Heart left ventricle (tissue), 16 donors: ENCODE data around the gene CRLF3. TPM values are rescaled to one million over a fixed set of nuclear protein-coding genes. Genes with fewer than 3 reads are reported as not detected.
A peak's percentile ranks its signal among the peaks of the same experiment; 100 is the strongest.
"Not testable (repeated sequence)": the region's sequence is repeated elsewhere in the genome, so short reads cannot be mapped to it uniquely, and the experiment has no call there.

Source experiments
- ATAC-seq, 4 donors: fragments of 200-7000 bp; cut with Tn5 transposase; one replicate each; pipeline ENCODE4 v1.9.1; 2020 to 2022; ENCODE audit warnings: moderate library complexity in 4 of 4, mild to moderate bottlenecking in 3 of 4, moderate number of reproducible peaks in 1 of 4
- DNase-seq, 5 donors: peaks; one replicate each; pipeline ENCODE4 v3.0.0-alpha.2; 2020
- H3K27ac ChIP-seq, 12 donors: fragments of 200-600 bp; sonication (generic) in 4 of 12; one replicate each; pipeline versions ENCODE4 v1.5.0 to v1.8.0; 2016 to 2022; ENCODE audit warnings: mild to moderate bottlenecking in 2 of 12
- H3K27me3 ChIP-seq, 9 donors: fragments of 200-600 bp; sonication (generic) in 2 of 9; one replicate each; pipeline versions ENCODE4 v1.5.1 to v1.8.0; 2016 to 2022; ENCODE audit warnings: mild to moderate bottlenecking in 3 of 9
- H3K36me3 ChIP-seq, 9 donors: fragments of 200-600 bp; sonication (generic) in 2 of 9; one replicate each; pipeline versions ENCODE4 v1.5.0 to v1.8.0; 2018 to 2022; ENCODE audit warnings: mild to moderate bottlenecking in 2 of 9
- H3K4me1 ChIP-seq, 12 donors: fragments of 200-600 bp; sonication (generic) in 4 of 12; one replicate each; pipeline versions ENCODE4 v1.5.0 to v1.8.0; 2016 to 2022; ENCODE audit warnings: mild to moderate bottlenecking in 3 of 12
- H3K4me3 ChIP-seq, 12 donors: fragments of 200-600 bp; sonication (generic) in 4 of 12; one replicate each; pipeline versions ENCODE4 v1.5.0 to v1.8.0; 2017 to 2022; ENCODE audit warnings: mild to moderate bottlenecking in 9 of 12, moderate library complexity in 4 of 12
- H3K9me3 ChIP-seq, 12 donors: fragments of 200-600 bp; sonication (generic) in 4 of 12; one replicate each; pipeline versions ENCODE4 v1.5.0 to v1.8.0; 2016 to 2022; ENCODE audit warnings: mild to moderate bottlenecking in 1 of 12
- CTCF ChIP-seq, 12 donors: fragments of 200-600 bp; sonication (generic) in 4 of 12; IDR thresholded peaks; one replicate each; pipeline versions ENCODE4 v1.5.0 to v1.8.0; 2018 to 2022; ENCODE audit warnings: antibody characterized with exemption in 12 of 12, mild to moderate bottlenecking in 5 of 12
- POLR2A ChIP-seq, 2 donors: fragments of 450-650 bp; IDR thresholded peaks; one replicate each; pipeline ENCODE4 v1.6.1; 2017; ENCODE audit warnings: antibody characterized with exemption in 2 of 2, mild to moderate bottlenecking in 2 of 2, moderate library complexity in 2 of 2
- WGBS, 4 donors: extraction: QIAGEN DNeasy Blood & Tissue Kit in 2 of 4; methylation state at CpG; one replicate each; pipeline versions ENCODE4 v1.1.5 to v1.1.7; 2013 to 2018; 5-methylcytosine and 5-hydroxymethylcytosine counted together
- intact Hi-C, 10 donors: fragments of 100-400 bp; cut with DNase I; formaldehyde crosslinking; loops; one replicate each; pipeline versions ENCODE4 v1.11.1 to v1.14.2; 2022
- polyA plus RNA-seq, 2 donors: library from polyadenylated mRNA; stranded (reverse); fragments of 200-250 nt; gene quantifications; one replicate each; pipeline ENCODE4 v1.2.3, GENCODE V29; 2013
- total RNA-seq, 9 donors: library from RNA; depleted of rRNA in 2 of 9; stranded (reverse); fragments of >200 nt in 2 of 9; fragmentation: NEBNext Ultra II Directional in 3 of 9; extraction: Animal tissue kit (Norgen Biotek cat#: 25700) in 3 of 9; gene quantifications; one replicate each; pipeline versions ENCODE4 v1.1.0 to v1.2.4, GENCODE V29; 2016 to 2023
- donor health status: ischemic (EF 13 %, LVEDD 7.1; RV severe dilation, severe dysfunction).
- donor health status: healthy with polysubstance abuse.
- donor health status: DM: no; HTN: yes; CAD: no.
- donor health status: DM: no; HTN: no; CAD: no.
- donor health status: ischemic (EF 25% LVEDD 6.9; RV normal size, moderate dysfunction).
- donor health status: ischemic (EF 25% LVEDD 5.7; RV mildly dilated, moderate dysfunction).
- donor health status: healthy.
- donor health status: DM: yes; HTN: yes; CAD: no.
- donor health status: ischemic (EF 35%, LVEDD 5.7; RV mildly dilated, moderate dysfunction).
- donor health status: nonischemic (EF 11% LVEDD 7.7; RV severe dilation, severe dysfunction).
- donor health status: DM: yes; HTN: yes; CAD: no.
- donor health status: PGD.
- donor health status: ischemic (EF 29% LVEDD 5.4; RV normal size, mild dysfunction).
- donor health status: nonischemic (EF 23%, LVEDD 6.1; RV moderate dilation, normal function).

The CRLF3 gene
- total and polyA plus RNA-seq, 11 donors = 3.0 to 12.3 (median 5.5) TPM

GRCh38 chr17:30827082-30827481 lies 2.6 kb upstream of the CRLF3 start:
- peaks cover 0 to 36% (median 23%) of the 10 kb centered on the region in 12 donors for H3K4me1 ChIP-seq
- H3K9me3 ChIP-seq = no peaks in the 10 kb centered on the region
- H3K4me3 ChIP-seq = no peak overlapping the region
- H3K36me3 ChIP-seq = no peaks in the 10 kb centered on the region
- H3K27ac ChIP-seq = no peak overlapping the region
- TF ChIP-seq POLR2A (IDR thresholded peaks at IDR 0.05) (no peak), CTCF (IDR thresholded peaks at IDR 0.05) (no peak)
- no peaks in the 10 kb centered on the region for H3K27me3 ChIP-seq
- DNase-seq (no peak), ATAC-seq (no peak)
- WGBS, 4 donors = 78 to 89% (median 84%) methylated on average over 6 of the region's 6 CpGs
- intact Hi-C loops = no loop called here

DNA sequence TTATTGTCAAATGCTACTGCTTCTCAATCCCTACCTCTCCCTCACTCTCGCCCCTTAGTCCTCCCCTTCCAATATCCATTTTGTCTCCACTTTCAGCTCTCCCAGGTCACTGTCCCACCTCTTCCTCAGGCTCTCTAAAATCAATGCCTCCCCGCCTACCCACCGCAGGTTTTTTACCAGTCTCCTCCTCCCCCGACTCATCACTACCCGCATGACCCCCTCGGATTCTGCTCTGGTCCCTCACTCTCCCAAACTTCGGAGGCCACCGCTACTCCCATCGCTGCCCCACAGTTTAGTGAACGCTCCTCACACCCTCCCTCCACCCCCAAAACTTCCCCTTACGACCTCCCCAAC lies 513 bp downstream of the CRLF3 start:
- peak in 3 of 4 donors; percentile 6 to 31 (median 14) for ATAC-seq
- no peak for DNase-seq
- TF ChIP-seq POLR2A (IDR thresholded peaks at IDR 0.05) (no peak), CTCF (IDR thresholded peaks at IDR 0.05) (no peak)
- Histone ChIP-seq H3K4me1 (peaks cover 0 to 60% (median 19%) of the 10 kb centered on the region in 12 donors), H3K9me3 (no peaks in the 10 kb centered on the region), H3K27ac (peak overlapping the region in 10 of 12 donors; percentile 78 to 93 (median 85)), H3K36me3 (no peaks in the 10 kb centered on the region), H3K4me3 (peak overlapping the region; percentile 68 to 99 (median 93)), H3K27me3 (no peaks in the 10 kb centered on the region)
- intact Hi-C loops = loop anchor here in 1 of 10 donors (2.0 to 5.0 kb wide), 2 partner anchors 222 to 347 kb away; partner anchors contain the start of gene GOSR1
- 1 to 2% (median 2%) methylated on average over 11 of the region's 11 CpGs for whole genome bisulfite sequencing, 4 donors

DNA sequence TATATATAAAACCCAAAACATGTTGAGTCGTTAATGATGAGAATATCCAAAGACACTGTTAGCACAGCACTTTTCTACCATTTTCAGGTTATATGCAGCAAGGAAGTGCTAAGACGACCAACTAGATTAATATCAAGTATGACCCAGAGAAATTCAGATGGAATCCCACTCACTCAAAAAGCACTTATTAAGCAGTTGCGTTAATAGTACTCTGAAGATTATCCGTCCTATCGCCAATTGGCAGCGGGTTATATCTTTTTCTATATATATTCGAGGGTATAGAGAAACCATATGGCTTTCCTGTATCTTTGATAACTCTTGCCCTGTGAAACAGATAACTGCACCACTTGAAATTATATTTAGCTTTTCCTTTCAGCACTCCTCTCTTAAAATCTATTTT lies 1.1 kb downstream of the CRLF3 start:
- TF ChIP-seq POLR2A (IDR thresholded peaks at IDR 0.05) (no peak), CTCF (IDR thresholded peaks at IDR 0.05) (no peak)
- Histone ChIP-seq H3K4me3 (peak overlapping the region in 11 of 12 donors; percentile 68 to 99 (median 94)), H3K4me1 (peaks cover 0 to 65% (median 19%) of the 10 kb centered on the region in 12 donors), H3K27ac (peak overlapping the region in 5 of 12 donors; percentile 79 to 93 (median 88)), H3K9me3 (no peaks in the 10 kb centered on the region), H3K36me3 (no peaks in the 10 kb centered on the region), H3K27me3 (no peaks in the 10 kb centered on the region)
- WGBS, 4 donors = 11 to 22% (median 15%) methylated on average over 7 of the region's 7 CpGs
- ATAC-seq = no peak
- no peak for DNase-seq
- intact Hi-C loops = loop anchor here in 1 of 10 donors (5.0 kb wide), 1 partner anchor 221 kb away; no protein-coding TSS in a partner anchor

DNA sequence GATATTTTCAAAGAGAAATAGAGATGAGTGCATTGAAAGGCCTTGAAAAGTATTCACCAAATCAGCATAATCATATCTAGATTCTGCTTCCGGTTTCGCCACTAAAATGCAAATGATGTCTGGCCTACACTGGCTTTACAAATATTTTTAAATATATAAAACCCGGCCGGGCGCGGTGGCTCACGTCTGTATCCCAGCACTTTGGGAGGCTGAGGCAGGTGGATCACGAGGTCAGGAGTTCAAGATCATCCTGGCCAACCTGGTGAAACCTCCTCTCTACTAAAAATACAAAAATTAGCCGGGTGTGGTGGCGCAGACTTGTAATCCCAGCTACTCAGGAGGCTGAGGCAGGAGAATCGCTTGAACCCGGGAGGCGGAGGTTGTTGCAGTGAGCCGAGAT lies 1.6 kb downstream of the CRLF3 start:
- not testable (repeated sequence) for H3K27me3 ChIP-seq, ATAC-seq, DNase-seq, H3K9me3 ChIP-seq, H3K36me3 ChIP-seq
- peak overlapping the region in 8 of 12 donors; percentile 0 to 99 (median 94) for H3K4me3 ChIP-seq
- WGBS, 4 donors = 84 to 88% (median 85%) methylated on average over 14 of the region's 14 CpGs
- H3K4me1 ChIP-seq = peaks cover 0 to 70% (median 19%) of the 10 kb centered on the region in 12 donors
- peak overlapping the region in 2 of 12 donors; percentile 89 to 93 for H3K27ac ChIP-seq
- intact Hi-C loops = loop anchor here in 1 of 10 donors (5.0 kb wide), 1 partner anchor 221 kb away; no protein-coding TSS in a partner anchor
